ENCODE results near the gene FAM149B1. TPM values are rescaled to one million over a fixed set of nuclear protein-coding genes. Genes with fewer than 3 reads are reported as not detected.

FAM149B1 gene
- total RNA-seq, 2 donors from 2014 or later, result 9.0 to 13.1 TPM

DNA sequence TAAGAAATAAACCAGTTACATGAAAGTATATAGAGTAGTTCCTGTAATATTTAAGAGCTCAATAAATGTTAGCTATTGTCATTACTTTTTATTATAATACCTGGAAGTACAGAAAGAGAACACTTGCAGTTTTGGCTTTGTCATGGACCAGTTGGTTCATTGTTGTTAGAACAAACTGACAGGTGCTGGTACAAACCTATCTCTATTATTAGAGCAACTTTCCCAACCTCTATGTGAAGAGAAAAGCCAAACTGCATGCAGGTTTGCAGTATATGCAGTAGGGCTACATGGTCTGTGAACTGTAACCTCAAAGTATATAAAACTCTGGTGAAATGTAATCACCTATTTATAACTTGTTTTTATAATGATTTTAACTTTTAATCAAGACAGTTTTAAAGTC is 58.7 kb downstream of the FAM149B1 start:
- no peak for DNase-seq (ENCODE audit: low spot score)
- Histone ChIP-seq H3K27me3 (replicated peaks; ENCODE audit: insufficient read depth) (no peaks in the 10 kb centered on the region), H3K9me3 (no peaks in the 10 kb centered on the region), H3K27ac (no peak overlapping the region), H3K4me3 (no peak overlapping the region), H3K4me1 (ENCODE audit: control insufficient read depth in 1 of 2, low read depth in 2 of 2) (no peaks in the 10 kb centered on the region), H3K36me3 (no peaks in the 10 kb centered on the region)
- TF ChIP-seq, protein P1, sequence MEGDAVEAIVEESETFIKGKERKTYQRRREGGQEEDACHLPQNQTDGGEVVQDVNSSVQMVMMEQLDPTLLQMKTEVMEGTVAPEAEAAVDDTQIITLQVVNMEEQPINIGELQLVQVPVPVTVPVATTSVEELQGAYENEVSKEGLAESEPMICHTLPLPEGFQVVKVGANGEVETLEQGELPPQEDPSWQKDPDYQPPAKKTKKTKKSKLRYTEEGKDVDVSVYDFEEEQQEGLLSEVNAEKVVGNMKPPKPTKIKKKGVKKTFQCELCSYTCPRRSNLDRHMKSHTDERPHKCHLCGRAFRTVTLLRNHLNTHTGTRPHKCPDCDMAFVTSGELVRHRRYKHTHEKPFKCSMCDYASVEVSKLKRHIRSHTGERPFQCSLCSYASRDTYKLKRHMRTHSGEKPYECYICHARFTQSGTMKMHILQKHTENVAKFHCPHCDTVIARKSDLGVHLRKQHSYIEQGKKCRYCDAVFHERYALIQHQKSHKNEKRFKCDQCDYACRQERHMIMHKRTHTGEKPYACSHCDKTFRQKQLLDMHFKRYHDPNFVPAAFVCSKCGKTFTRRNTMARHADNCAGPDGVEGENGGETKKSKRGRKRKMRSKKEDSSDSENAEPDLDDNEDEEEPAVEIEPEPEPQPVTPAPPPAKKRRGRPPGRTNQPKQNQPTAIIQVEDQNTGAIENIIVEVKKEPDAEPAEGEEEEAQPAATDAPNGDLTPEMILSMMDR (IDR thresholded peaks at IDR 0.05), result no peak
- no peak for ATAC-seq (ENCODE audit: insufficient number of reproducible peaks, low FRiP score, low read depth)

DNA sequence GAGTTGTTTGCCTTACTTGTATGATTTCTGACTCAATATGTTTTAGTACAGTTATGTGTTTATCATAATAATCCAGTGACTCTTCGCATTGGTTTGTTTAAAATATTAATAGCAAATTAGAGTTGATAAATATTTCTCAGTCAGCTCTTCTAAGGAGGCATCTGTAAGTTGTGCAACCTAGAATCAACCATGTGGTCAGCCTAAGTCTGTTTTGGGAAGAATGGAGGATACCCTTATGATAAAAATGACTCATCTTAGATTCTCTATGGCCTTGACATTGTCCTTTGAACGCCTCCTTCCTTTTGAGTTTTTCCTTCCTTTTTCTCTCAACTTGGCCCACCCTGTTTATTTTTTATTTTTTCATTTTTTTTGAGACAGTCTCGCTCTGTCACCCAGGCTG is 60.3 kb downstream of the FAM149B1 start:
- ATAC-seq (ENCODE audit: insufficient number of reproducible peaks, low FRiP score, low read depth) (no peak), DNase-seq (ENCODE audit: low spot score) (no peak)
- H3K27me3 ChIP-seq (replicated peaks; ENCODE audit: insufficient read depth), result no peaks in the 10 kb centered on the region
- H3K27ac ChIP-seq, result no peak overlapping the region
- H3K9me3 ChIP-seq, result no peaks in the 10 kb centered on the region
- no peaks in the 10 kb centered on the region for H3K36me3 ChIP-seq
- no peak overlapping the region for H3K4me3 ChIP-seq
- TF ChIP-seq, protein P1 (IDR thresholded peaks at IDR 0.05), result no peak
- no peaks in the 10 kb centered on the region for H3K4me1 ChIP-seq (ENCODE audit: control insufficient read depth in 1 of 2, low read depth in 2 of 2)

- Histone ChIP-seq H3K27me3 (replicated peaks; ENCODE audit: insufficient read depth) (no peaks in the 10 kb centered on the region), H3K9me3 (no peaks in the 10 kb centered on the region), H3K4me3 (no peak overlapping the region), H3K4me1 (ENCODE audit: control insufficient read depth in 1 of 2, low read depth in 2 of 2) (no peaks in the 10 kb centered on the region), H3K27ac (no peak overlapping the region), H3K36me3 (no peaks in the 10 kb centered on the region)
- no peak for ATAC-seq (ENCODE audit: insufficient number of reproducible peaks, low FRiP score, low read depth)
- no peak for DNase-seq (ENCODE audit: low spot score)
- TF ChIP-seq, protein P1 (IDR thresholded peaks at IDR 0.05), result no peak
These were observed 61.6 kb downstream of the FAM149B1 start for GRCh38 chr10:73229567-73229966.

- H3K4me3 ChIP-seq, result no peak overlapping the region
- no peaks in the 10 kb centered on the region for H3K27me3 ChIP-seq (replicated peaks; ENCODE audit: insufficient read depth)
- DNase-seq (ENCODE audit: low spot score) (no peak), ATAC-seq (ENCODE audit: insufficient number of reproducible peaks, low FRiP score, low read depth) (no peak)
- H3K4me1 ChIP-seq (ENCODE audit: control insufficient read depth in 1 of 2, low read depth in 2 of 2), result no peaks in the 10 kb centered on the region
- no peak overlapping the region for H3K27ac ChIP-seq
- H3K9me3 ChIP-seq, result no peaks in the 10 kb centered on the region
- H3K36me3 ChIP-seq, result peaks cover 5% of the 10 kb centered on the region
- TF ChIP-seq, protein P1 (IDR thresholded peaks at IDR 0.05), result no peak
These were observed 65.0 kb downstream of the FAM149B1 start for GRCh38 chr10:73232887-73233286.

DNA sequence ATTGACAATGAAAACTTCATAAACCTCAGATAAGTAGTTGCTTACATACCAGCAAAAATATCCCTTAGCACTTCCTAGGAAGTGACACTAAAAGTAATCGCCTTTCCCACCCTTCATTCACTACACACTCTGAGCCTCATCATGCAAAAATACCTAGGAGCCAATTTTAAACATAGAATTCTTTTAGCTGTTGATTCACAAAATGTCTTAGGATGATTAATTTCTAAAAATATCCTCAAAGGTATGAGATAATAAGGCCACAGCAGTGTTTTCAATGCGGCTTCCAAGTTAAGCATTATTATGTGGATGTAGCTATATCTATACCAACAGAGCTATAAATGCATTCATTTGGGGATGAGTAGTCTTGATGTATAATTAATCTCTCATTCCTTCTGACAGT is 66.0 kb downstream of the FAM149B1 start:
- no peak for ATAC-seq (ENCODE audit: insufficient number of reproducible peaks, low FRiP score, low read depth)
- DNase-seq (ENCODE audit: low spot score), result no peak
- Histone ChIP-seq H3K4me3 (no peak overlapping the region), H3K4me1 (ENCODE audit: control insufficient read depth in 1 of 2, low read depth in 2 of 2) (no peaks in the 10 kb centered on the region), H3K27ac (no peak overlapping the region), H3K27me3 (replicated peaks; ENCODE audit: insufficient read depth) (no peaks in the 10 kb centered on the region), H3K9me3 (no peaks in the 10 kb centered on the region), H3K36me3 (peaks cover 5% of the 10 kb centered on the region)
- TF ChIP-seq, protein P1 (IDR thresholded peaks at IDR 0.05), result no peak
